Measurements from ENCODE around the gene BROX.
"Not testable (repeated sequence)": the region's sequence is repeated elsewhere in the genome, so short reads cannot be mapped to it uniquely, and the experiment has no call there.

BROX gene

DNA sequence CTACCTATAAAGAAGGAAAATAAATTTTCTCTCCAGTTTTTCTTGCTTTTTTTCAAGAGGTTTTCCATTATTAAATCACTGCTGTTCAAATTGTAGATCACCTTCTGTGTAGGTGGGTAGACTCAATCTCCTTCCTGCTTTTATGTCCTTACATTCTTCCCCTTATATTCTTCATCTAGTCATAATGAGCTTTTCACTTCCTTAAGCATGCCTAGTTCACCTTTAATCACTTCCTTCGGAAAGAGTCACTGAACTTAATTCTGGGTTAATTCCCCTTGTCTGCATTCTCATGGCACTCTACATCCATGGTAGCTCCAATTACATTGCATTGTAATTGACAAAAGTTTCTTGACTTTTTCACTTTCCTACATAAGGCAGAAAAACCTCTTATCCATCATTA lies 18.5 kb downstream of the BROX start:
- in situ Hi-C loops (cut with MboI; ENCODE audit: low sequenced_read_pairs): no loop called here

DNA sequence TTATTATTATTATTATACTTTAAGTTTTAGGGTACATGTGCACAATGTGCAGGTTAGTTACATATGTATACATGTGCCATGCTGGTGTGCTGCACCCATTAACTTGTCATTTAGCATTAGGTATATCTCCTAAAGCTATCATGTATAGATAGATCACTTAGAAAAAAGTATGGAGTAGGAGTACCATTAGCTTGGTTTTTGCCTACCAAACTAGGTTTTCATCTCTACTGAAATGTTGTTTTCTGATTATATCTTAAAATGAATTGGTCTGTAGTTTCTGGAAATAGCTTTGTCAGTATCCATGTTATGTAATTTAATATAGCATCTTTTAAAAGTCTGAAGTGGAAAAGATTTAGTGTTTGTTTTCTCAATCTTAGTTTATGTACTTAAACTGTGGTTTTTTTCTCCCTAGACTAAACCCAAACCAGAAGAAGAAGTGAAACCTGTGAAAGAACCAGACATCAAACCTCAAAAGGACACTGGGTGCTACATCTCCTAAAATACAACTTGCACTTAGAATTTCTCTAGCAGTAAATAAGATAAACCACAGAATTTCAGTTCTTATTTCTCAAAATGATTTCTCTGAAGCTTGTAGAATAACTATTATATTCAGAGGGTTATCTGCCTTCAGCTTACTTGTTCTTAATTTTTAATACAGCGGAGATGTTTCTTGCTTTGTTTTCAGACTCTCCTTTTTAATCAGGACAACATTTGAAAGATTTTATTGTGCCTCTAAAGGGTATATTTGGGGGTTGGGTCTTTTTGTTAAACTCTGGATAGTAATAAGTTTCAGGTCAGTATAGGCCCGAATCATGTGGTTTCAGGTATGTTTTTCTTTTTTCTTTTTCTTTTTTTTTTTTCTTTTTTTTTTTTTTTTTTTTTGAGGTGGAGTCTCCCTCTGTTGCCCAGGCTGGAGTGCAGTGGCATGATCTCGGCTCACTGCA lies 20.1 kb downstream of the BROX start:
- in situ Hi-C loops (cut with MboI; ENCODE audit: low sequenced_read_pairs): no loop called here

DNA sequence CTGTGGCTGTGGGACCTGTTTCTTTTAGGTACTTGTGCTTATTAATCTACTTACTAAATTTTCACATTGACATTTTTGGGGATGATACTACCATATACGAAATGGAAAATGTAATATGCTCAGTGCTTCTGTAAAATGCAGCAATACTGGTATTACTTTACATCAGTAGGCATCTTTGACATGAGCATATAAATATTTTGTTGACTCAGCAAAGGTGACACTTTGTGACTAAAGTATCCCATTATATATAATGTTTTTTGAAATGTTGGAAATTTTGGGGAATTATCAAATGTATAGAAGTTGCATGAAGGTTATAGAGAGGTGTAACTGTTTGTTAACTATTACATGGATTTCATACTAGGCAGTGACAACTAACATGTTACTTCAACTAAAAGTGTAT lies 22.4 kb downstream of the BROX start:
- in situ Hi-C loops (cut with MboI; ENCODE audit: low sequenced_read_pairs): no loop called here

DNA sequence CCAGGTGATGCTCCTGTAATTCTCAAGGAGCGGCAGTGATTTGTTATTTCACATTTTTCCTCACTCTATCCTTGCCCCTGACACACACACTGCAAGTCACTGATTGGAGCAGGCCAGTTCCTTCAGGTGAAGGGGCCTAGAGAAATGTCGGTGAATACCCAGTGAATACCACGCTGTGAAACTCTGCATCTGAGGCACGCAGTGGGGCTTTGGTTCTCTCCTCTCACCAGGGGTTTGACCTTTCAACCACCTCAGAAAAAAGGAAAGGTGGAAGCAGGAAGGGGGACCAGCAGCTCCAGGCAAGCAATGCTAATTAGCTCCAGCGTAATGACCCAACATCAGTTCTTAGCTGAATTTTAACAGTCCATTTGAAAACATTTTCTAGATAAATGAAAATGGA lies 24.1 kb downstream of the BROX start:
- in situ Hi-C loops (cut with MboI; ENCODE audit: low sequenced_read_pairs): no loop called here

- in situ Hi-C loops (cut with MboI; ENCODE audit: low sequenced_read_pairs): no loop called here
These were observed 24.6 kb downstream of the BROX start, which contains the start of gene FAM177B for GRCh38 chr1:222736972-222737371. TSS of gene FAM177B (plus strand) at chr1:222737202. CDS start at chr1:222746546, 9,344 bp downstream.

DNA sequence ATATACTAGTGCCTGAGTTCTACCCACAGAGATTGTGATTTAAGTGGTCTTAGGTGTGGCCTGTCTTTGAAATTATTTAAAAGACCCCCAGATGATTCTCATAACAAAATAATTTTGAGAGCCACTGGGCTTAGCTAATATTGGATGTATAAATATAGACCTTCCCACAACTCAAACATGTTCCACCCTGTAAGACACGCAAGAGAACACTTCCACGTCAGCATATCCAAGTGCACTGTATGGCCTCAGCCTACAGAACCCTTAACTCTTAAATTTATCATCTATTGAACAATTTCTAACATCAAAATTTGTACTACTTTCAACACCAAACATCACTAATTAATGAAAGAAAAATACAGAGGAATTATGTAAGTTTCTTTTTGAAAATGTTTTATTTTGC lies 27.1 kb downstream of the BROX start:
- in situ Hi-C loops (cut with MboI; ENCODE audit: low sequenced_read_pairs): no loop called here

DNA sequence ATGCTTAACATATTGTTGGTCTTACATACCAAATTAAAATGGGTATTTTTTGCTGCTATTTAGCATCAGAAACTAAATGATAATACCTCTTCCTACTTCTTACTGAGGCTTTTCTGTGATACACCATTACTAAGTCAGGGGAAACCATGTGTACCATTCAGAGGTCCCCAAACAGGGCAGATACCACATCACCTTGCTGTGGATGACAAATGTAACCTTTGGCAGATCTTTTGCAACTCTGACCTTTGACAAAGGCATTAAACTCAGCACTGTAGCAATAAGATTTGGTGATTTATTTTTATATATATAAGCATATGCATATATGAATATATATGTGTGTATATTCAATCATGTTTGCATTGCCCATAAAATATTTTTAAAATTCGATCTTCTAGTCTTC lies 27.6 kb downstream of the BROX start:
- in situ Hi-C loops (cut with MboI; ENCODE audit: low sequenced_read_pairs): no loop called here

DNA sequence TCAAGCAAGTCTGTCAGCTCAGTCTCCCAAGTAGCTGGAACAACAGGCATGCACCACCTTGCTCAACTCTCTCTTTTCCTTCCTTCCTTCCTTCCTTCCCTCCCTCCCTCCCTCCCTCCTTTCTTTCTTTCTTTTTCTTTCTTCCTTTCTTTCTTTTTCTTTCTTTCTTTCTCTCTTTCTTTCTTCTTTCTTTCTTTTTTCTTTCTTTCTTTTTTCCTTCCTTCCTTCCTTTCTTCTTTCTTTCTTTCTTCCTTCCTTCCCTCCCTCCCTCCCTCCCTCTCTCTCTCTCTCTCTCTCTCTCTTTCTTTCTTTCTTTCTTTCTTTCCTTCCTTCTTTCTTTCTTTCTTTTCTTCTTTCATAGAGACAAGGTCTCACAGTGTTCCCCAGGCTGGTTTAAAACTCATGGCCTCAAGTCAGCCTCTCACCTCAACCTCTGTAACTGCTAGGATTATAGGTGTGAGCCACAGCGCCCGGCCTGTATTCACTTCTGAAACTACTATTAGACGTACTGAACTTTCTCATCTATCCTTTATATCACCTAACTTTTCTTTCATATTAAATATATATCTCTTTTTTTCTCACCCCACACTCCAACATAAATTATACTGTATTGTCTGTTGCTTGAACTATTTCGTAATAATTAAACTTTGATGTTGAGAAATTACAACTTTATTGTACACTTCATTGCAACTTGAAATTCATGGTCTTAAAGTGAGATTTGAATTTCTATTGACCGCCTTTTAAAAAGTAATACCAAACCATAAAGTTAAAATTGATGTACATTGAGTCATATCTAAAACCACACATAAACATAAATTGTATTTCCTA lies 29.5 kb downstream of the BROX start:
- in situ Hi-C loops (cut with MboI; ENCODE audit: low sequenced_read_pairs): not testable (repeated sequence)

DNA sequence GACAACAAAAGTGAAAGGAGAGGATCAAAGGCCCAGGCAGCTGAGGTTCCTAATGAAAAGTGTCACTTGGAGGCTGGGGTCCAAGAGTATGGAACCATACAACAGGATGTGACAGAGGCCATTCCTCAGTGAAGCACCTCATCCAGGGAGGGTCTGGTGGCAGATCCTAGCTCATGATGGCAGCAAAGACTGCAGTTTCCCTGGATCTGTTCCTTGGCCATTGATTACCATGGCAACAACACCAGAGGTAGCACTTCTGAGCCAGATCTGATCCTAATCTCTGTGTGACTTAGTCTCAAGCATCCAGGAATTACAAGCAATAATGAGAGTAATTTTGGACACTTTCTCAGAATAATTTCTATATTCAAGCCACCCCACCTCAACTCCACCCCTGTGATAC lies 37.6 kb downstream of the BROX start:
- in situ Hi-C loops (cut with MboI; ENCODE audit: low sequenced_read_pairs): no loop called here

DNA sequence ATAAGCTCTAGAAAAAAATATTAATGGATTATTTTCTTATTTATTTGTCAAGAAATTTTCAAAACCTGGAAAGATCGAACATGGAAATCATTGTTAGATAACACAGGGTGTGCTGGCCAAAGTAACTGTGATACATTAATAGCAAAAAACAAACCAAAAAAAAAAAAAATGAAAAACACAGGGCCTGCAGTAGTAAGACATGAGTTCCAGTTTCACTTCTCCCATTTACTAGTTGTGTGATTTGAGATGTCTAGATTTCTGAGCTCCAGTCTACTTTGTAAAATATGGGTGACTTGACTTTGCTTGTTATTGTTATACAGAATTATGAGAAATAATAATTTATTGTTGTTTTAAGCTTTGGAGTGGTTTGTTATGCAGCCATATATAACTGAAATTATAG lies 38.3 kb downstream of the BROX start:
- in situ Hi-C loops (cut with MboI; ENCODE audit: low sequenced_read_pairs): no loop called here

DNA sequence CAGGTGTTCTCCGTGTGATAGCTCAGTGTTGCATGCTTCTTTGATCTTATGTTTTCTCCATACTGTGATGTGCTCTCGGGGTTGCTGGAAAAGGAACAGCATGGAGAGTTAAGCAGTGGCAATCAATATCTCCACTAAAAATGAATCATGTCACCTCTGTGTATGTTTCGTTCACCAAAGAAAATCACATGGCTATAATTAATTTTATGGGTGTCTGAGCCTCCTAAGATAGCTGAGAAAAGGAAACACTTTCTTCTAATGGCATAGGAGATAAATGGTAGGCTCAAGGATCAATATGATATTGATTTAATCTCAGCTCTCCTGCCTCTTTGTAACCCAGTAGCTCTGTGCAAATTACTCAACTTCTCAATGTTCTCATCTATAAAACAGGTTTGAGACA lies 38.9 kb downstream of the BROX start:
- in situ Hi-C loops (cut with MboI; ENCODE audit: low sequenced_read_pairs): no loop called here

- in situ Hi-C loops (cut with MboI; ENCODE audit: low sequenced_read_pairs): no loop called here
These were observed 42.2 kb downstream of the BROX start for GRCh38 chr1:222754366-222755139.

DNA sequence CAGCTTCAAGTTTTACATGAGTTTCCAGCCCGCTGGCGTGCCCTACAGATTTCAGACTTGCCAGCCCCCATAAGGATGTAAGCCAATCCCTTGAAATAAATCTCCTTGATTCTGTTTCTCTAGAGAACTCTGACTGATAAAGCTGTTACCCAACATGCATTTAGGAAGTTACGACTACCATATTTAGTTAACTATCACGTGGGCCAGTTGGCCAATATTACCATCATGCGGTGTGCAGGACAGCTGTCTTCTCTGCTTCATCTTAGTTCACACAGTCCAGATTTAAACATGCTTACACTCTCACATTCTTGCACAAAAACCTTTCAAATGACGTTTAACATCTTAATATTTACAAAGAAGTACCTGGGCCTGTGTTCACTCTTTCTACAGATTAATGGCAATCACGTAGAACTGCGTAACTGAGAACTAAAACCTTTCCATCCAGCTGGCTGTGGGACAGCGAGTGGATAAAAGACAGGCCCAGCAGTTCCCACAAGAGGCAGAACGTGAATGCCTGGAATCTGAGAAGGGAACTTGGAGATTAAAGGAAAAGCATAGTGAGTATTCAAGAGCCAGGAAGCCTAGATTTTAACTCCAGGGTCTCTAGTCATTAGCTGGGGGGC lies 45.4 kb downstream of the BROX start:
- in situ Hi-C loops (cut with MboI; ENCODE audit: low sequenced_read_pairs): no loop called here

- in situ Hi-C loops (cut with MboI; ENCODE audit: low sequenced_read_pairs): no loop called here
These were observed 47.2 kb downstream of the BROX start for GRCh38 chr1:222759451-222760035.

GRCh38 chr1:222761083-222761482 lies 48.7 kb downstream of the BROX start:
- in situ Hi-C loops (cut with MboI; ENCODE audit: low sequenced_read_pairs): no loop called here

DNA sequence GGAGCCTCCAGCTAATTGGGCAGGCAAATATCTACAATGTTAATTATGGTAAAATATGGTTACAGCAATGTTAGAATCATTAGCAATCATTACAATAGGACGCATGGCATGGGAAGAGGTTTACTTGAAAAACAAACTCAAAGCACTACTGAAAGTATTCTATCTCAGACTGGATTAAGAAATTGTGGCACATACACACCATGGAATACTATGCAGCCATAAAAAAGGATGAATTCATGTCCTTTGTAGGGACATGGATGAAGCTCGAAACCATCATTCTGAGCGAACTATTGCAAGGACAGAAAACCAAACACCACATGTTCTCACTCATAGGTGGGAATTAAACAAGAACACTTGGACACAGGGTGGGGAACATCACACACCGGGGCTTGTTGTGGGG lies 49.8 kb downstream of the BROX start:
- in situ Hi-C loops (cut with MboI; ENCODE audit: low sequenced_read_pairs): not testable (repeated sequence)

DNA sequence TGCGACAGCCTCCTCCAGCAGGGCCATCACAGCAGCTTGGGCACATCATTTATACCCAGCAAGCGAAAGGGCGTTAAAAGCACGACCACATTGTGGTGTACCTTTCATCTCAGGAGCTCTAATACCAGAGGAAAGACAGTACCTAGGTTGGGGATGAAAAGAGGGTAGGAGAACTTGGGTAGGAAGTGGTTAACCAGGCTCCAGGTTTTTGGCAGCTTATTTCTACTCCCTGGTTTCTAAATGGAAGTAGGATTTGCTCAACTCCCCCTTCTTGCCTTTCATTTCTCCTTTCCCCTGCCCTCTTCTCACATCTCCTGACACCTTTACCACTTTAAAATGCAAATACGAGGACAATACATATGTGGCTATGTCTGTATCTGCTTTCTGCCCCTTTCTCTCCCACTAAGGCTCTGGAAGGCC lies 54.8 kb downstream of the BROX start:
- in situ Hi-C loops (cut with MboI; ENCODE audit: low sequenced_read_pairs): no loop called here

- in situ Hi-C loops (cut with MboI; ENCODE audit: low sequenced_read_pairs): no loop called here
These were observed 56.2 kb downstream of the BROX start for GRCh38 chr1:222768592-222768991.

GRCh38 chr1:222769181-222769580 lies 56.8 kb downstream of the BROX start:
- in situ Hi-C loops (cut with MboI; ENCODE audit: low sequenced_read_pairs): no loop called here

- in situ Hi-C loops (cut with MboI; ENCODE audit: low sequenced_read_pairs): no loop called here
These were observed 57.7 kb downstream of the BROX start for GRCh38 chr1:222769971-222770620.

All from HL-60/S4 treated with phorbol 12-myristate 13-acetate at 8.2 ng/mL for 4 days and 3 days (cell line).